22Rv1 (cell line): ENCODE measurements around the gene U2AF1L4.

Experiments used
- CTCF ChIP-seq: fragments of 450-650 bp; IDR thresholded peaks from 2 replicates; pipeline ENCODE4 v1.5.1; 2017; ENCODE audit warnings: mild to moderate bottlenecking
- ZFX ChIP-seq: fragments of 450-650 bp; IDR thresholded peaks from 2 replicates; pipeline ENCODE4 v1.6.1; 2017; ENCODE audit warnings: antibody characterized with exemption, borderline replicate concordance

GRCh38 chr19:35764432-35765315 is 19.5 kb upstream of the U2AF1L4 start:
- TF ChIP-seq CTCF (no peak), ZFX (no peak)
